GM23338 (cell line): ENCODE data around the gene HSPBP1. TPM values are rescaled to one million over a fixed set of nuclear protein-coding genes. Genes with fewer than 3 reads are reported as not detected.

Experiments used
- ATAC-seq: fragments of 200-7000 bp; cut with Tn5 transposase; 3 replicates; pipeline ENCODE4 v1.9.1; 2020
- DNase-seq: peaks from one replicate; pipeline ENCODE4 v3.0.0-alpha.2; 2015; ENCODE audit warnings: low spot score
- H2AFZ ChIP-seq: fragments of 200-600 bp; sonication (generic); 2 replicates; pipeline ENCODE4 v1.8.0; 2016; ENCODE audit warnings: antibody characterized with exemption, mild to moderate bottlenecking, moderate library complexity
- H3F3A ChIP-seq: fragments of 200-600 bp; sonication (generic); replicated peaks from 2 replicates; pipeline ENCODE4 v1.8.0; 2017; ENCODE audit warnings: antibody characterized with exemption, mixed run types, low read depth
- H3K27ac ChIP-seq: fragments of 200-600 bp; sonication (generic); 2 replicates; pipeline ENCODE4 v1.6.1; 2016; ENCODE audit warnings: low read depth
- H3K27me3 ChIP-seq: fragments of 200-600 bp; sonication (generic); 2 replicates; pipeline ENCODE4 v1.8.0; 2016; ENCODE audit warnings: mild to moderate bottlenecking, mixed run types, moderate library complexity; ENCODE audit not compliant: insufficient read depth
- H3K36me3 ChIP-seq: fragments of 200-600 bp; sonication (generic); 2 replicates; pipeline ENCODE4 v1.8.0; 2016; ENCODE audit warnings: mild to moderate bottlenecking; ENCODE audit not compliant: insufficient read depth
- H3K4me1 ChIP-seq: fragments of 200-600 bp; sonication (generic); 2 replicates; pipeline ENCODE4 v1.8.0; 2016; ENCODE audit warnings: mild to moderate bottlenecking, moderate library complexity; ENCODE audit not compliant: insufficient read depth
- H3K4me2 ChIP-seq: fragments of 200-600 bp; sonication (generic); 2 replicates; pipeline ENCODE4 v1.7.1; 2017; ENCODE audit warnings: mixed run types
- H3K4me3 ChIP-seq: fragments of 200-600 bp; sonication (generic); 2 replicates; pipeline ENCODE4 v1.6.1; 2016; ENCODE audit warnings: mixed run types
- H3K79me2 ChIP-seq: fragments of 200-600 bp; sonication (generic); replicated peaks from 2 replicates; pipeline ENCODE4 v1.8.0; 2017; ENCODE audit warnings: mild to moderate bottlenecking; ENCODE audit not compliant: insufficient read depth
- H3K9me2 ChIP-seq: fragments of 200-600 bp; sonication (generic); 2 replicates; pipeline ENCODE4 v1.8.0; 2017; ENCODE audit not compliant: insufficient read depth
- H4K20me1 ChIP-seq: fragments of 200-600 bp; sonication (generic); replicated peaks from 2 replicates; pipeline ENCODE4 v1.8.0; 2017; ENCODE audit warnings: mild to moderate bottlenecking; ENCODE audit not compliant: insufficient read depth
- H3K27ac Mint-ChIP-seq: 2 replicates; pipeline ENCODE4 v1.8.0; 2020; ENCODE audit warnings: inconsistent platforms, mild to moderate bottlenecking, moderate library complexity, mixed read lengths
- H3K27me3 Mint-ChIP-seq: 3 replicates; pipeline ENCODE4 v1.8.0; 2022; ENCODE audit warnings: low read depth, mild to moderate bottlenecking, moderate library complexity, mixed read lengths, inconsistent platforms; ENCODE audit not compliant: insufficient read depth, poor library complexity
- H3K36me3 Mint-ChIP-seq: 3 replicates; pipeline ENCODE4 v1.8.0; 2021; ENCODE audit warnings: low read depth, mild to moderate bottlenecking, inconsistent platforms, moderate library complexity, mixed read lengths
- H3K4me1 Mint-ChIP-seq: 3 replicates; pipeline ENCODE4 v1.8.0; 2020; ENCODE audit warnings: mild to moderate bottlenecking, inconsistent platforms, mixed read lengths
- H3K4me3 Mint-ChIP-seq: 3 replicates; pipeline ENCODE4 v1.8.0; 2021; ENCODE audit warnings: moderate library complexity, mild to moderate bottlenecking, inconsistent platforms, mixed read lengths
- H3K9me3 Mint-ChIP-seq: 3 replicates; pipeline ENCODE4 v1.8.0; 2020; ENCODE audit warnings: moderate library complexity, mild to moderate bottlenecking, inconsistent platforms, mixed read lengths
- CREB1 ChIP-seq: fragments of 250-450 bp; sonication (Bioruptor Pico); IDR thresholded peaks from 2 replicates; pipeline ENCODE4 v1.5.0; 2020; ENCODE audit warnings: low read depth, mild to moderate bottlenecking, moderate library complexity
- CTCF ChIP-seq, 2 experiments: fragments of 200-600 bp in 1 of 2; sonication (generic) in 1 of 2; conservative IDR thresholded peaks; 2 replicates each; pipeline versions ENCODE4 v1.5.1 to v1.6.1; 2016 to 2017; ENCODE audit warnings: antibody characterized with exemption in 2 of 2, low read depth in 2 of 2, mild to moderate bottlenecking in 2 of 2, moderate library complexity in 1 of 2
- EZH2 ChIP-seq: fragments of 200-600 bp; sonication (generic); IDR thresholded peaks from one replicate; pipeline ENCODE4 v1.8.0; 2017; ENCODE audit warnings: antibody characterized with exemption, mild to moderate bottlenecking, low read depth; ENCODE audit not compliant: unreplicated experiment
- EZH2phosphoT487 ChIP-seq: fragments of 200-600 bp; sonication (generic); IDR thresholded peaks from one replicate; pipeline ENCODE4 v1.8.1; 2018; ENCODE audit warnings: antibody characterized with exemption; ENCODE audit not compliant: unreplicated experiment
- JUNB ChIP-seq: IDR thresholded peaks from one replicate; pipeline ENCODE4 v1.6.1; 2016; ENCODE audit warnings: antibody characterized with exemption; ENCODE audit not compliant: unreplicated experiment
- NANOG ChIP-seq: IDR thresholded peaks from 2 replicates; pipeline ENCODE4 v1.6.1; 2016; ENCODE audit warnings: antibody characterized with exemption, borderline replicate concordance
- POLR2AphosphoS5 ChIP-seq: IDR thresholded peaks from 2 replicates; pipeline ENCODE4 v1.6.1; 2016; ENCODE audit warnings: antibody characterized with exemption, low read depth
- STAT1 ChIP-seq: IDR thresholded peaks from one replicate; pipeline ENCODE4 v1.6.1; 2016; ENCODE audit warnings: antibody characterized with exemption; ENCODE audit not compliant: unreplicated experiment
- ZNF331 ChIP-seq: fragments of 250-450 bp; sonication (Bioruptor Pico); IDR thresholded peaks from 2 replicates; pipeline ENCODE4 v1.5.0; 2020; ENCODE audit warnings: low read depth, mild to moderate bottlenecking, moderate library complexity
- ZNF462 ChIP-seq: fragments of 250-450 bp; sonication (Bioruptor Pico); IDR thresholded peaks from 2 replicates; pipeline ENCODE4 v1.5.0; 2020; ENCODE audit warnings: mild to moderate bottlenecking, moderate library complexity
- polyA plus RNA-seq: library from polyadenylated mRNA; unstranded; fragments of >200 nt; fragmentation: Nextera tagmentation; extraction: Ambion mirVana; gene quantifications from 2 replicates; pipeline ENCODE4 v1.2.1, GENCODE V29; 2016
- total RNA-seq: library from RNA; depleted of rRNA; stranded (reverse); fragments of >200 nt; shearing (Covaris generic); gene quantifications from 2 replicates; pipeline ENCODE4 v1.2.3, GENCODE V29; 2014
- TF ChIP-seq, protein P1 (sequence below): IDR thresholded peaks from 2 replicates; pipeline ENCODE4 v1.6.1; 2016; ENCODE audit warnings: antibody characterized with exemption
- TF ChIP-seq, protein P2 (sequence below): IDR thresholded peaks from one replicate; pipeline ENCODE4 v1.6.1; 2018; ENCODE audit warnings: antibody characterized with exemption; ENCODE audit not compliant: unreplicated experiment

Gene HSPBP1
- total and polyA plus RNA-seq, 2 experiments from 2014 or later, result 83.6 to 91.1 TPM

DNA sequence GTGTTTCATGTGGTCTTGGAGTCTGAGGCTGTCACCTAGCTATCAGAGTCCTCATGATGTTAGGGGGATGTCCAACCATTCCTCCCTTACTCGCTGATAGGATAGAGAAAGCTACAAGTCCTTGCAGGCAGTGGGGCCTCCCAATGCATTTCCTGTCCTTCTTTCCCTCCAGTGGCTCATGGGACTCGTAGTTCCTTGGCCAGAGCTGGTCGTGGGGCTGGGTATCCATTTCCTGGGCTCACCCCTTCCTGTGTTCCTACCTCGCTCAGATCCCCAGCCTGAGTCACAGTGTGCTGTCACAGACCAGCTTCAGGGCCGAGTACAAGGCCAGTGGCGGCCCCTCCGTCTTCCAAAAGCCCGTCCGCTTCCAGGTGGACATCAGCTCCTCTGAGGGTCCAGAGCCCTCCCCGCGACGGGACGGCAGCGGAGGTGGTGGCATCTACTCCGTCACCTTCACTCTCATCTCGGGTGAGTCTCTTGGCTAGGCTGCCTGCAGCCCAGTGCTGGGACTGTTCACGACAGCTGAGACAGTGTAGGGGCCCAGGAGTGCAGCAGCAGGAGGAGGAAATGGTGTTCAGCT lies 26.2 kb upstream of the HSPBP1 start:
- Mint-ChIP-seq H3K4me3 (no peak overlapping the region; the same call in 2 of the 3 replicates), H3K4me1 (peaks cover 17% of the 10 kb centered on the region), H3K9me3 (no peaks in the 10 kb centered on the region; the same call in 2 of the 3 replicates), H3K36me3 (peaks cover 59% of the 10 kb centered on the region), H3K27me3 (peaks cover 16% of the 10 kb centered on the region), H3K27ac (no peak overlapping the region)
- peak; percentile 46 for DNase-seq
- no peak overlapping the region for H3K4me3 ChIP-seq
- H4K20me1 ChIP-seq, result no peaks in the 10 kb centered on the region; the same call in 1 of the 2 replicates
- no peak overlapping the region for H3K4me2 ChIP-seq
- H3K36me3 ChIP-seq, result peaks cover 11% of the 10 kb centered on the region
- TF ChIP-seq CREB1 (CRISPR knock-in tag) (no peak), CTCF (conservative IDR thresholded peaks at IDR 0.05; ENCODE audit: low read depth in 2 of 2) (no peak), JUNB (no peak), POLR2AphosphoS5 (no peak), EZH2 (no peak), STAT1 (no peak), ZNF462 (no peak), NANOG (no peak), EZH2phosphoT487 (no peak), ZNF331 (CRISPR knock-in tag) (no peak)
- TF ChIP-seq, protein P1, sequence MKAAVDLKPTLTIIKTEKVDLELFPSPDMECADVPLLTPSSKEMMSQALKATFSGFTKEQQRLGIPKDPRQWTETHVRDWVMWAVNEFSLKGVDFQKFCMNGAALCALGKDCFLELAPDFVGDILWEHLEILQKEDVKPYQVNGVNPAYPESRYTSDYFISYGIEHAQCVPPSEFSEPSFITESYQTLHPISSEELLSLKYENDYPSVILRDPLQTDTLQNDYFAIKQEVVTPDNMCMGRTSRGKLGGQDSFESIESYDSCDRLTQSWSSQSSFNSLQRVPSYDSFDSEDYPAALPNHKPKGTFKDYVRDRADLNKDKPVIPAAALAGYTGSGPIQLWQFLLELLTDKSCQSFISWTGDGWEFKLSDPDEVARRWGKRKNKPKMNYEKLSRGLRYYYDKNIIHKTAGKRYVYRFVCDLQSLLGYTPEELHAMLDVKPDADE, result no peak
- TF ChIP-seq, protein P2, sequence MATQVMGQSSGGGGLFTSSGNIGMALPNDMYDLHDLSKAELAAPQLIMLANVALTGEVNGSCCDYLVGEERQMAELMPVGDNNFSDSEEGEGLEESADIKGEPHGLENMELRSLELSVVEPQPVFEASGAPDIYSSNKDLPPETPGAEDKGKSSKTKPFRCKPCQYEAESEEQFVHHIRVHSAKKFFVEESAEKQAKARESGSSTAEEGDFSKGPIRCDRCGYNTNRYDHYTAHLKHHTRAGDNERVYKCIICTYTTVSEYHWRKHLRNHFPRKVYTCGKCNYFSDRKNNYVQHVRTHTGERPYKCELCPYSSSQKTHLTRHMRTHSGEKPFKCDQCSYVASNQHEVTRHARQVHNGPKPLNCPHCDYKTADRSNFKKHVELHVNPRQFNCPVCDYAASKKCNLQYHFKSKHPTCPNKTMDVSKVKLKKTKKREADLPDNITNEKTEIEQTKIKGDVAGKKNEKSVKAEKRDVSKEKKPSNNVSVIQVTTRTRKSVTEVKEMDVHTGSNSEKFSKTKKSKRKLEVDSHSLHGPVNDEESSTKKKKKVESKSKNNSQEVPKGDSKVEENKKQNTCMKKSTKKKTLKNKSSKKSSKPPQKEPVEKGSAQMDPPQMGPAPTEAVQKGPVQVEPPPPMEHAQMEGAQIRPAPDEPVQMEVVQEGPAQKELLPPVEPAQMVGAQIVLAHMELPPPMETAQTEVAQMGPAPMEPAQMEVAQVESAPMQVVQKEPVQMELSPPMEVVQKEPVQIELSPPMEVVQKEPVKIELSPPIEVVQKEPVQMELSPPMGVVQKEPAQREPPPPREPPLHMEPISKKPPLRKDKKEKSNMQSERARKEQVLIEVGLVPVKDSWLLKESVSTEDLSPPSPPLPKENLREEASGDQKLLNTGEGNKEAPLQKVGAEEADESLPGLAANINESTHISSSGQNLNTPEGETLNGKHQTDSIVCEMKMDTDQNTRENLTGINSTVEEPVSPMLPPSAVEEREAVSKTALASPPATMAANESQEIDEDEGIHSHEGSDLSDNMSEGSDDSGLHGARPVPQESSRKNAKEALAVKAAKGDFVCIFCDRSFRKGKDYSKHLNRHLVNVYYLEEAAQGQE, result no peak
- no peaks in the 10 kb centered on the region for H3K9me2 ChIP-seq
- no peaks in the 10 kb centered on the region for H3K27me3 ChIP-seq
- peaks cover 10% of the 10 kb centered on the region for H3K4me1 ChIP-seq
- no peak overlapping the region for H3K27ac ChIP-seq
- peaks cover 20% of the 10 kb centered on the region for H3F3A ChIP-seq
- ATAC-seq, result no peak
- no peaks in the 10 kb centered on the region for H3K79me2 ChIP-seq
- H2AFZ ChIP-seq, result no peak overlapping the region
